GM19035 (cell line): ENCODE data around the gene ARIH1.
"Not testable (repeated sequence)": the region's sequence is repeated elsewhere in the genome, so short reads cannot be mapped to it uniquely, and the experiment has no call there.

Source experiments
- ATAC-seq: cut with Tn5 transposase; IDR thresholded peaks from one replicate; pipeline ENCODE4 v1.9.1; 2021; ENCODE audit not compliant: unreplicated experiment

Gene ARIH1, protein sequence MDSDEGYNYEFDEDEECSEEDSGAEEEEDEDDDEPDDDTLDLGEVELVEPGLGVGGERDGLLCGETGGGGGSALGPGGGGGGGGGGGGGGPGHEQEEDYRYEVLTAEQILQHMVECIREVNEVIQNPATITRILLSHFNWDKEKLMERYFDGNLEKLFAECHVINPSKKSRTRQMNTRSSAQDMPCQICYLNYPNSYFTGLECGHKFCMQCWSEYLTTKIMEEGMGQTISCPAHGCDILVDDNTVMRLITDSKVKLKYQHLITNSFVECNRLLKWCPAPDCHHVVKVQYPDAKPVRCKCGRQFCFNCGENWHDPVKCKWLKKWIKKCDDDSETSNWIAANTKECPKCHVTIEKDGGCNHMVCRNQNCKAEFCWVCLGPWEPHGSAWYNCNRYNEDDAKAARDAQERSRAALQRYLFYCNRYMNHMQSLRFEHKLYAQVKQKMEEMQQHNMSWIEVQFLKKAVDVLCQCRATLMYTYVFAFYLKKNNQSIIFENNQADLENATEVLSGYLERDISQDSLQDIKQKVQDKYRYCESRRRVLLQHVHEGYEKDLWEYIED

DNA sequence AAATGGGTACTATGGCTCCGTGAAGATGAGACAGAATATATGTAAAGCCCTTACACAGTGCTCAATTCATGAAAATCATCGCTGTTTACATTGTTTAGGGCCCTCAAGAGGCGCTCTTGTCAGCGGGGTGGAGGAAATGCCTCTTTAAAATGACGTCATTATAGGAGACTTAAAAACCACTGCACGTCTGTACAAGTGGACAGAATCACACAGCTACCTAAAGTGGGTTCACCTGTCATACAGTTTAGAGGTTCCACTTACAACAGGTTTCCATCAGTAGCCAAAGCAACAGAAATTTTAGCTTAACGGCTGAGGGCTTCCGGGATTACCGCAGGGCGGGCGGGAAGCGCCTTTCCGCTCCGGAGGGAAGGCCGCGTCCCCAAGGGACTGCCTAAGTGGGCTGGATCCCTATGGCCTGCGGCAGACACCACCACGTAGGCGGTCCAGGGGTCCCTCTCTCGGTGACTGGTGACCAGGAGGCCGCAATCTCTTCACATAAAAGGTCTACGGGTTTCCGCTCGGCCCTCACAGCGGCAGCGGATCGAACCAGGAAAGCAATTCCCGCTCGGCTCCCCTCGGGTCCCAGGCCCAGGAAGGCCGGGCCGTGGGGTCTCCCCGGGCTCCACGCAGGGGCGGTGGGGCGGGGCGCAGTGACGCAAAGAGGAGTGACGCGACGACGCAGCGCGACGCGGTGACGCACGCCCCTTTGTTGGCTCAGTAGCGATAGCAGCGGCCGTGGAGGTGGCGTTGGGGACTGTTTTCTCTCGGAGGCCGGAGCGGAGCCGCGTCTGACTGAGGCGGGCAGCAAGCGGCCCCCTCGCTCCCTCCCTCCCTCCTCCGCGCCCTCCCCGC, at the start of gene ARIH1:
ARIH1 (plus strand) TSS at position 717 of the 852 bp plus-strand sequence. CDS start 310 bp downstream, outside the sequence.
- peak; percentile 83 for ATAC-seq

DNA sequence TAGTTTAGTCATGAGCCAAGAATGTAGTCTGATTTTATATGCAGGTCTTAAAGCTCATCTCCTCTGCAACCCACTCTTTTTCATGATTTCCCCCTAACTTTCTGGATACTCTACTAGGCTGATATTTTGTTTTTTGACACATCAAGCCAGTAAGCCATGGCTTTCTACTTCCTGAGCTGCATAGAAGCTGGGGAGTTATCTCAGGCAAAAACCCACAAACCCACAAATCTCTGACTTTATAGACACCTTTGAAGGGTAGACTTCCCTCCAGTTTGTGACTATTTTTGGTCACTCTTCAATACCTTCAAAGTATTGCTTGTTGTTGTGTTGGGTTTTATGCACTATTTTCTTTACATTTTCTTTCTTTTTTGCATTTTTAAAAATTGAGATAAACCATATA, 47.4 kb upstream of the ARIH1 start:
- no peak for ATAC-seq

DNA sequence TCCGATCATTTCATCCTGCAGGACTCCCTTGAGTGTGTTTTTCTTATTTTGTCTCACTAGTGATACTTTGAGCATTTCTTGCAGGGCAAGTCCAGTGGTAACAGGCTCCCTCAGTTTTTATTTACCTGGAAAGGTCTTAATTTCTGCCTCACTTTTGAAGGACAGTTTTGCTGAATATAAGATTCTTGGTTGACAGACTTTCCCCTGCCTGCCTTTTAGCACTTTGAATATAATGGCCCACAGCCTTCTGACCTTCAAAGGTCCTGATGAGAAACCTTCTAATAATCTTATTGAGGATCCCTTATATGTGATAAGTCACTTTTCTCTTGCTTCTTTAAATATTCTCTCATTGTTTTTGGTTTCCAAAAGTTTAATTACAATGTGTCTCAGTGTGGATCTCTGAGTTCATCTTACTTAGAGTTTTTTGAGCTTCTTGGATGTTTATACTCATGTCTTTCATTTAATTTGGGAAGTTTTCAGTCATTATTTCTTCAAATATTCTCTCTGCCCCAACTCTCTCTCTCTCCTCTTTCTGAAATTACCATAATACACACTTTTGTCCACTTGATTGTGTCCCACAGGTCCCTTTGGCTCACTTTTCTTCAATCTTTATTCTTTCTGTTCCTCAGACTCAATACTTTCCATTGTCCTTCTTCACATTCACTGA, 36.3 kb upstream of the ARIH1 start:
- ATAC-seq = no peak

DNA sequence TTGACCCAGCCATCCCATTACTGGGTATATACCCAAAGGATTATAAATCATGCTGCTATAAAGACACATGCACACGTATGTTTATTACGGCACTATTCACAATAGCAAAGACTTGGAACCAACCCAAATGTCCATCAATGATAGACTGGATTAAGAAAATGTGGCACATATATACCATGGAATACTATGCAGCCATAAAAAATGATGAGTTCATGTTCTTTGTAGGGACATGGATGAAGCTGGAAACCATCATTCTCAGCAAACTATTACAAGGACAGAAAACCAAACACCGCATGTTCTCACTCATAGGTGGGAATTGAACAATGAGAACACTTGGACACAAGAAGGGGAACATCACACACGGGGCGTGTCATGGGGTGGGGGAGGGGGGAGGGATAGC, 31.3 kb upstream of the ARIH1 start:
- not testable (repeated sequence) for ATAC-seq

DNA sequence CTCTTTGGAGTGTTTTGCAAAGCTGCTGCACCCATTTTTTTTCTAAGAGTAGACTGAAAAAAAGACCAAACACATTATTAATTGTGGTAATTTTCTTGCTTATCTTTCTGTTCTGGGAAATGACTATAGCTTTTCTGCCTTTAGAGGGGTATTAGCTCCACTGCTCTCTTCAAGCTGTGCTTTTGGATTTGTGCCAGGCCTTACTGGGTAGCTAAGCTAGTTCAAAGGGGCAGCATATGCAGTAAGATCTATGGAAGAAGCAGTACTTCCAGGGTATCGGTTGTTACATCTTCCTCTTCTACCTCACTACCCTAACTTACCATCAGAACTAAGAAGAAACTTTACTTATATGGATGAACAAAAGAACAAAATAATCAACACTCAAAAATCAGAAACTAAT, 28.7 kb upstream of the ARIH1 start:
- ATAC-seq = no peak

DNA sequence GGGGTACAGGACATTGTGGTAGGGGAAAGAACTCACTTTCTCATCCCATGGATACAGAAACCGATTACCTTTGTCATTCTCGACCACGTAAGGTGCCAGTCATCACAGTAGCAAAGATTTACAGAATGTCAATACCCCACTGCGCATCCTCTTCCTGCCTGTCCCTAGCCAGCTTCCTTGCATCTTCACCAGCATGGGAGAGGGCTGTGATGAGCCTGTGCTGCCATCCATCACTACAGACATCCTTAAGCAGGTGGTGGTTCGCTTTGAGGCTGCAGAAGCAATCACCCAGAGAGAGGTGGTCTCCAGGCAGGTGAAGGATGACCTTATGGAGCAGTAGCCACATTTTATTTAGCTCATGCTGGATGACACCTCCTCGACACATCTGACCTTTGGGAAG, 23.3 kb upstream of the ARIH1 start:
- no peak for ATAC-seq

DNA sequence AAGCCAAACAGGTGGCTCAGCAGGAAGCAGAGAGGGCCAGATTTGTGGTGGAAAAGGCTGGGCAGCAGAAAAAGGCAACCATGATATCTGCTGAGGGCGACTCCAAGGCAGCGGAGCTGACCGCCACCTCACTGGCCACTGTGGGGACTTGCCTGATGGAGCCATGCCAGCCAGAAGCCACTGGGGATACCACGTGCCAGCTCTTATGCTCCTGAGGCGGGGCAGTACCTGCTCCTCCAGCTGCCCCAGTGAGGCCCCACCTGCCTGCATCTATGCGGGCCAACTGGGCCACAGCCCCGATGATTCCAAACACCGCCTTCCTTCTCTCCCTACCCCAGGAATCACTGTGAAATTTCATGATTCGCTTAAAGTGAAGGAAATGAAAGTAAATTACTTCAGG, 22.9 kb upstream of the ARIH1 start:
- ATAC-seq = no peak

DNA sequence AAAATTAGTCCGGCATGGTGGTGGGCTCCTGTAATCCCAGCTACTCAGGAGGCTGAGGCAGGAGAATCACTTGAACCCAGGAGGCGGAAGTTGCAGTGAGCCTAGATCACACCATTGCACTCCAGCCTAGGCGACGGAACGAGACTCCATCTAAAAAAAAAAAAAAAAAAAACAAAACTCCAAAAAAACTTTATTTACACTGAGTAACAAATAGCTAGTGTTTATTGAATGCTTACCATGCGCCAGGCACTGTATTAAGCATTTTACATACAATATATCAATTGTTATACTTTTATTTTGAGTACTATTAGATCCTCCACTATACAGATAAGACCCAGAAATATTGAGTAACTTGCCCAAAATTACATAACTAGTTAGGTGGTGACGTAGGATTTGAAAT, 17.4 kb upstream of the ARIH1 start:
- ATAC-seq = no peak

DNA sequence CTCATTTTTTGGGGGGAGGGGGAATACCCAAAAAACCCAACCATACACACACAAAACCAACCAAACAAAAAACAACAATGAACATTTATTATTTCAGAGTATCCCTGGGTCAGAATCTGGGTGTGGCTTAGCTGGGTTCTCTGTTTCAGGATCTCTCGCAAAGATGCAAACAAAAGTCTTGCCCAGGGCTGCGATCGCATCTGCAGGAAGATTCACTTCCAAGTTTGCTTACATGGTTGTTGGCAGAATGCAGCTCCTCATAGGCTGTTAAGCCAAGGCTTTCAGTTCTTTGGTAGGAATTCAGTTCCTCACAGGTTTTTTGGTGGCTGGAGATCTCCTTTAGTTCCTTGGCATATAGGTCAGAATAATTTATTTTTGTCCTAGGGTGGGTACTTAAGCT, 13.7 kb upstream of the ARIH1 start:
- ATAC-seq = no peak

DNA sequence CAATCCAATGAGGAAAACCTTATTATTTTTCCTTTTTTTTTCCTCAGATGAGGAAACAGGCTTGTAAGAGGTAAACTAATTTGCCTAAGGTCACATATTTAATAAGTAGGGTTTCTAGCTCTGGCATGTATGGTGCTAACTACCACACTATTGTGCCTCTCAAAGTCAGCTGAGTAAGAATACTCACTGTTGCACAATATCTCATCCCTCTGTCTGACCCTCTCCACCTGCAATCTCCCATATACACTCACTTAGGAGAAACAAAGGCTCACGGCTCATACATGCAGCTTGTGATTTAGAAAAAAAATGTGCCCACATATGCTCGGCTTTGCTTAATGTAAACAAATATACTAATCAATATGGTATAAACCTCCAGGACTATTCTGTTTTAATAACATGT, 10.4 kb upstream of the ARIH1 start:
- ATAC-seq = no peak

DNA sequence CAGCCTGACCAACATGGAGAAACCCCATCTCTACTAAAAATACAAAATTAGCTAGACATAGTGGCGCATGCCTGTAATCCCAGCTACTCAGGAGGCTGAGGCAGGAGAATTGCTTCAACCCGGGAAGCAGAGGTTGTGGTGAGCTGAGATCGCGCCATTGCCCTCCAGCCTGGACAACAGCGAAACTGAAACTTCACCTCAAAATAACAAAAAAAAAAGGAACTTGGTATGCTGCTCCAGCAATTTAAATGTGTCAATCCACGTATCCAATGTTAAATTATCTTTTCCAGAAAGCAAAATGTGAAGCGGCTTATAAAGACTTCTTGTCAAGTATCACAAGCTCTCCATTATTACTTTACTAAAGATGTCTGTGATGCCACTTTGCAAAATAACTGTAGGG, 9.9 kb upstream of the ARIH1 start:
- ATAC-seq = no peak

DNA sequence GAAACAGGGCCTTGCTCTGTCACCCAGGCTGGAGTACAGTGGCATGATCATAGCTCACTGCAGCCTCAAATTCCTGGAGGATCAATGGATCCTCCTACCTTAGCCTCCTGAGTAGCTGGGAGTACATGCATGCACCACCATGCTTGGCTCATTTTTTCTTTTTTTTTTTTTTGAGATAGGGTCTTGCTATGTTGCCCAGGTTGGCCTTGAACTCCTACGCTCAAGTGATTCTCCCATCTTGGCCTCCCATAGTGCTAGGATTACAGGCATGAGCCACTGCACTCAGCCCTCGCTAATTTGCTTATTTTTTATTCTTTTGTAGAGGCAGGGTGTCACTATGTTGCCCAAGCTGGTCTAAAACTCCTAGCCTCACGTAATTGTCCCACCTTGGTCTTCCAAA, 6.0 kb upstream of the ARIH1 start:
- ATAC-seq = no peak

DNA sequence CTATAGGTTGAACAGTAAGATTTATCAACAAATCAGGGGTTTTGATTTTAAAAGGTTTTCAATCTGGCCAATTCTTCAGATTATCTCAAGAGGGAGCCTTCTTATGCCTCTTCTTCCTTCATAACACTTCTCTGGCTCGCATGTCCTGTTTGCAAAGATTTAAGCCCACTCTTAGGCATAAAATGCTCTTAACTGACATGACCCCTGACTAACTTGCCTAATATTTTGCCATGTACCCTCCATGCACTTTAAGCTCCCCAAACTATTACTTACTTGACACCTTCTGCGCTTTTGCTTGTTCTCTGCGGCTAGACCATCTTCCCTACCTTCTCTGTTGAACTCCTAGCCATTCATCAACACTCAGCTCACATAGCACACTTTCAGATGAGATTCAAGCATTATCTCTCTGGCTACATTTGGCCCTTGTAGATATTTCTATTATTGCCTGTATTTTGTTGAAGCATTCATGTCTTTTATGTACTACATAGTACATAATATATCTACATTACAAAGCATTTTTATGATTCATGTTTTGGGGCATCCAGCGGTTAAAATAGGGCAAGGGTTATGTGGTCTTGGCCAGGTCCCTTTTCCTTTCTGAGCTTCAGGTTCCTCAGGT, 1.0 kb upstream of the ARIH1 start:
- no peak for ATAC-seq

DNA sequence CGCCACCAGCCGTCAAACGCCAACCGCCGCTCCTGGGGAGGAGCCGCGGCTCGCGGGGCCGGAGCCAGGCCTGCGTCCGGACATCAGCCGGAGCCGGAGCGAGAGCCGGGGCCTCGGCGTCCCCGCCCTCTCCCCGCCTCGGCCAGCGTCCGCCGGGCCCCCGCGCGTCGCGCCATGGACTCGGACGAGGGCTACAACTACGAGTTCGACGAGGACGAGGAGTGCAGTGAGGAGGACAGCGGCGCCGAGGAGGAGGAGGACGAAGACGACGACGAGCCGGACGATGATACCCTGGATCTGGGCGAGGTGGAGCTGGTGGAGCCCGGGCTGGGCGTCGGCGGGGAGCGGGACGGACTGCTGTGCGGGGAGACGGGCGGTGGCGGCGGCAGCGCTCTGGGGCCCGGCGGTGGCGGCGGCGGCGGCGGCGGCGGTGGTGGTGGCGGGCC, 359 bp downstream of the ARIH1 start:
- ATAC-seq = peak; percentile 14

DNA sequence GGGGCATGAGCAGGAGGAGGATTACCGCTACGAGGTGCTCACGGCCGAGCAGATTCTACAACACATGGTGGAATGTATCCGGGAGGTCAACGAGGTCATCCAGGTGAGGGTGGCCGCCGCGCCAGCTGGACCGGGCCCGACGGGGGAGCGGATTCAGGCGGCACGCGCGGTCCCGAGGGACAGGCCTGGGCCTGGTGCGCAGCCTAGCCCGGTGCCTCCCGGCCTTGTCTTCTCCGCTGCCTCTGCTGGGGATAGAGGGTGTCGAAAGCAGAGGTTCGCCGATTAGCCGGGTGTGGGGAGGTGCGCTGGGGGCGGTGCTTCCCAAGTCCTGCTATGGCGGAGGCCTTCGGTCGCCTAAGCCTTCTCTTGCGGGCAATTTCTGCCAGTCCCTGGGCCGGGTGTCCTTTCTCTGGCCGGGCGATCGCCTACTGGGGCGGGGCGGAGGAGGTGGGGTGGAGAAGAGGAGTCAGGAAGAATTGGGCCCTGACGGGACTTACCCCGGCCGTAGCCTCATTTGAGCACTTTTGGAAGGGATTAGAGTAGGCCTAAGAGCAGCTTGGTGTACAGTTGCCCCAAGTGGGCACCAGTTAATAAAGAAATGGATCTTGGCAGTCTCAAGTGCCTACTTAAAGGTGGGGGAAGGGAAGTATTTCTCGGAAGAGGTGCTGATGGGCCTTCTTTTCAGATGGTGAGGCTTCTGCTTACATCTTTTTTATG, 940 bp downstream of the ARIH1 start:
- ATAC-seq = peak; percentile 32

DNA sequence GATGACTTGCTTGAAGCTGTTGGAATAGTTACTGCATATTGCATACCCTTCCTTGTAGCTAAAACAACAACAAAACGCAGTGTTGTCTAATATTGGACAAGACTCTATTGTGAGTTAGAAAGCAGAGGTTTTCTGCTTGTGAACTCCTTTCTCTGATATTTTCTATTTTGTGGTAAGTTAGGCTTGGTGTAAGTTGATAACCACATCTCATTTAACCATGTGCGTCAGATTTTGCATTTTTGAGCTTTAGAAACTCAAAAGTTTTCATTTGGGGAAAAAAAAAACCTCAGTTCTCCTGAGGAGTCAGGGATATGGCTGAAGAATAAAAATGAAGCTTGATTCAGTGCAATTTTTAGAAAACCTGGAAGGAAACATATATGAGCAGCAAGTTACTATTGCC, 1.5 kb downstream of the ARIH1 start:
- ATAC-seq = no peak

DNA sequence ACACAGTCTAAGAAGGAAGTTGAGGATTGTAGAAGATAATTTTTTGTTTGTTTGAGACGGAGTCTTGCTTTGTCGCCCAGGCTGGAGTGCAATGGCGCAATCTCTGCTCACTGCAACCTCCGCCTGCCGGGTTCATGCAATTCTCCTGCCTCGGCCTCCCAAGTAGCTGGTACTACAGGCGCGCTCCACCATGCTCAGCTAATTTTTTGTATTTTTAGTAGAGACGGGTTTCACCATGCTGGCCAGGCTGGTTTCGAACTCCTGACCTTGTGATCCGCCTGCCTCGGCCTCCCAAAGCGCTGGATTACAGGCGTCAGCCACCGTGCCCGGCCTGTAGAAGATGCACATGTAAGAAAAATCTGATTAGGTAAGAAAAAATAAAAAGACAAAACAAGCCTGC, 2.2 kb downstream of the ARIH1 start:
- not testable (repeated sequence) for ATAC-seq

DNA sequence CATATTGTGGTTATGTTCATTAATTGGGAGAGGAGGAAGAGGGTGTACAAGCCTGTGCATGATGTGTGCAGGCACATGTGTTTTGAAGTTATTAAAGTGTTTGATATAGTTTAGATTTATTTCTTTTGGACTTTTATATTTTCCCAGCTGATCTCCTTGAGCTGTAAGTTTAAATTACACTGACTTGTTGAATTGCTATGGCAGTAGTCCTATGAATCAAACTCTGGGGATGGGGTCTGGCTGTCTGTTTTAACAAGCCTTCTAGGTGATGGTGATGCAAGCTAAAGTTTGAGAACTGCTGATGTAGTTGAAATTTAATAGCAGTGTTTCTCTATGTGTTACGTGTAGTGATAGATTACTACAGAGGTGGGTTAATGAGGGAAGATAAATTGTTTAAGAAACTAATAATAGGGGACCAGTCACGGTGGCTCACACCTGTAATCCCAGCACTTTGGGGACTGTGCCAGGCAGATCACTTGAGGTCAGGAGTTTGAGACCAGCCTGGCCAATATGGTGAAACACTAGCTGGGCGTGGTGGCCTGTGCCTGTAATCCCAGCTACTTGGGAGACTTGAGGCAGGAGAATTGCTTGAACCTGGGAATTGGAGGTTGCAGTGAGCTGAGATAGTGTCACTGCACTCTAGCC, 7.0 kb downstream of the ARIH1 start:
- ATAC-seq = no peak

DNA sequence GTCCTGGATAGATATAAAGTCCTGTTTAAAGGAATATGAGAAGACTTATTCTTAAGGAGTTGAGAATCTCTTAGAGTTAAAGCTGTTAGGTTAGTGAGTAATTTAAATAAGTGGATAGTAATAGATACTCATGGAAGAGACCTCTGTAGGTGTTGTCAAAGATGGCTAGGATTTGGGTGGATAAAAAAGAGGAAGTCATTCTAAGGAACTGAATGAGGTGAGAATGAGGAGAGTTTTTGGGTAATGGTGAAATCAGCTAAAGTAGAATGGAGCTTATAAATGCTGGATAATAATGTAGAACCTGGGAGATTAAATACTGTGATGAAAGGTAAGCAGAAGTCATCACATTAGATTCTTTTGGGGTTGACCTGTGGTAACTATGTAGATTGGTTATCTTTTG, 8.1 kb downstream of the ARIH1 start:
- no peak for ATAC-seq

DNA sequence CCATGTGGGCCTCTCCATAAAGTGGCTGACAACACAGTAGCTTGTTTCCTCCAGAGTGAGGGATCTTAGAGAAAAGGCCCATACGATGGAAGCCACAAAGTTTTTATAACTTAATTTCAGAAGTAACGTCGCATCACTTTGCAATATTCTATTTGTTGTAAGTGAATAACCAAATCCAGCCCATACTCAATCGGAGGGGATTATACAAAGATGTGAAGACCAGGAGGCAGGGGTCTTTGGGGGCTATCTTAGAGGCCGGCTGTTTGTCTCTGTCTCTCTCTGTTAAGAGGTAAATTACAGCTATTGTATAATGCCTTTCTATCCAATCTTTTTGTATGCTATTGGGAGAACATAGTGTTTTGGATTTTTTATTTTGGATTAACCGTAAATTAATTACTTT, 9.1 kb downstream of the ARIH1 start:
- no peak for ATAC-seq
